HCT116 (cell line): ENCODE results near the gene OR5AP2. TPM values are rescaled to one million over a fixed set of nuclear protein-coding genes. Genes with fewer than 3 reads are reported as not detected.

Experiments used
- ATAC-seq: fragments of 200-7000 bp; cut with Tn5 transposase; 2 replicates; pipeline ENCODE4 v1.9.1; 2020; ENCODE audit warnings: mild to moderate bottlenecking, moderate library complexity
- BruUV-seq: library from RNA; stranded (reverse); fragments of 400-500 nt; replicated peaks from 2 replicates; lab custom pipeline; 2021; lab: Mats Ljungman, UMichigan
- CTCF ChIA-PET: fragments of 300-600 bp; sonication (Branson Sonifier 250); formaldehyde crosslinking; loops from one replicate; lab custom pipeline; 2021; ENCODE audit warnings: antibody characterized with exemption; lab: Charles Lee
- POLR2A ChIA-PET: fragments of 300-600, 350-600 bp; sonication (Branson Sonifier 250); formaldehyde crosslinking; loops from one replicate; lab custom pipeline; 2021; ENCODE audit warnings: antibody characterized with exemption; lab: Charles Lee
- RAD21 ChIA-PET, 2 experiments: fragments of 300-600 bp; sonication (Branson Sonifier 250); formaldehyde crosslinking; loops; one replicate each; lab custom pipeline; 2023; ENCODE audit warnings: low total read pairs in 2 of 2; ENCODE audit not compliant: uncharacterized antibody in 2 of 2, unreplicated experiment in 2 of 2, low non-redundant PET in 1 of 2; lab: Charles Lee
- DNase-seq: peaks from one replicate; pipeline ENCODE4 v3.0.0-alpha.2; 2010; ENCODE audit warnings: low read depth, low spot score
- H2AFZ ChIP-seq: fragments of 200-600 bp; shearing (Covaris generic), sonication (generic); 2 replicates; pipeline ENCODE4 v1.6.1; 2017; ENCODE audit warnings: low read depth, mixed run types, mixed read lengths, antibody characterized with exemption, low read length; ENCODE audit not compliant: poor library complexity, severe bottlenecking
- H3K27ac ChIP-seq: 2 replicates; pipeline ENCODE4 v1.5.1; 2012; ENCODE audit warnings: low read depth, low read length
- H3K27me3 ChIP-seq: fragments of 200-600 bp; sonication (generic); 2 replicates; pipeline ENCODE4 v1.6.1; 2016; ENCODE audit warnings: mixed run types, low read length, mixed read lengths; ENCODE audit not compliant: insufficient read depth
- H3K36me3 ChIP-seq, 2 experiments: fragments of 200-500 bp in 1 of 2; fragments of 200-600 bp in 1 of 2; sonication (Bioruptor generic) in 1 of 2; sonication (generic) in 1 of 2; 2 replicates each; pipeline versions ENCODE4 v1.5.1 to v1.6.1; 2014 to 2016; ENCODE audit warnings: low read length in 2 of 2, inconsistent platforms in 1 of 2, mixed read lengths in 1 of 2, mixed run types in 1 of 2; ENCODE audit not compliant: insufficient read depth in 2 of 2, control insufficient read depth in 1 of 2
- H3K4me1 ChIP-seq, 2 experiments: fragments of 200-600 bp in 1 of 2; sonication (generic) in 1 of 2; 2 replicates each; pipeline versions ENCODE4 v1.5.1 to v1.6.1; 2012 to 2017; ENCODE audit warnings: low read length in 2 of 2, inconsistent platforms in 1 of 2, mild to moderate bottlenecking in 1 of 2, mixed read lengths in 1 of 2, mixed run types in 1 of 2, moderate library complexity in 1 of 2; ENCODE audit not compliant: insufficient read depth in 2 of 2, control insufficient read depth in 1 of 2
- H3K4me2 ChIP-seq: fragments of 200-600 bp; sonication (generic); 2 replicates; pipeline ENCODE4 v1.6.1; 2017; ENCODE audit warnings: mixed run types, low read length, mixed read lengths
- H3K4me3 ChIP-seq, 2 experiments: fragments of 200-600 bp in 1 of 2; sonication (generic) in 1 of 2; replicated peaks in 1 of 2; 2 replicates each; pipeline ENCODE4 v1.5.1; 2011 to 2016; ENCODE audit warnings: low read length in 2 of 2, control low read depth in 1 of 2, low read depth in 1 of 2, mild to moderate bottlenecking in 1 of 2, mixed read lengths in 1 of 2, mixed run types in 1 of 2
- H3K79me2 ChIP-seq: fragments of 200-600 bp; sonication (generic); 2 replicates; pipeline ENCODE4 v1.6.1; 2017; ENCODE audit warnings: mild to moderate bottlenecking, mixed run types, low read length, moderate library complexity, mixed read lengths; ENCODE audit not compliant: insufficient read depth
- H3K9ac ChIP-seq: fragments of 200-600 bp; sonication (generic); 2 replicates; pipeline ENCODE4 v1.6.1; 2016; ENCODE audit warnings: low read length, mixed read lengths
- H3K9me2 ChIP-seq: fragments of 200-600 bp; sonication (generic), shearing (Covaris generic); 2 replicates; pipeline ENCODE4 v1.6.1; 2017; ENCODE audit warnings: mixed run types, mild to moderate bottlenecking, moderate library complexity; ENCODE audit not compliant: insufficient read depth
- H3K9me3 ChIP-seq, 2 experiments: fragments of 200-500 bp in 1 of 2; fragments of 200-600 bp in 1 of 2; sonication (Bioruptor generic) in 1 of 2; sonication (generic) in 1 of 2; 2 replicates each; pipeline ENCODE4 v1.6.1; 2014 to 2017; ENCODE audit warnings: low read length in 2 of 2, mixed read lengths in 2 of 2, inconsistent platforms in 1 of 2, low read depth in 1 of 2, mild to moderate bottlenecking in 1 of 2, mixed run types in 1 of 2, moderate library complexity in 1 of 2; ENCODE audit not compliant: control insufficient read depth in 1 of 2, insufficient read depth in 1 of 2
- H4K20me1 ChIP-seq: fragments of 200-600 bp; sonication (generic), shearing (Covaris generic); 2 replicates; pipeline ENCODE4 v1.6.1; 2017; ENCODE audit warnings: mixed run types, mild to moderate bottlenecking, moderate library complexity; ENCODE audit not compliant: insufficient read depth
- CTCF ChIP-seq, 3 experiments: fragments of 200-600 bp in 1 of 3; sonication (generic) in 1 of 3; IDR thresholded peaks in 2 of 3; conservative IDR thresholded peaks in 1 of 3; 2 replicates each; pipeline ENCODE4 v1.5.1; 2012 to 2017; ENCODE audit warnings: low read depth in 2 of 3, low read length in 2 of 3, antibody characterized with exemption in 1 of 3, borderline replicate concordance in 1 of 3, control low read depth in 1 of 3, mild to moderate bottlenecking in 1 of 3, mixed read lengths in 1 of 3, mixed run types in 1 of 3, moderate library complexity in 1 of 3; ENCODE audit not compliant: insufficient read depth in 1 of 3
- EGR1 ChIP-seq: IDR thresholded peaks from 2 replicates; pipeline ENCODE4 v1.6.1; 2012; ENCODE audit warnings: low read depth
- FOSL1 ChIP-seq: IDR thresholded peaks from 2 replicates; pipeline ENCODE4 v1.6.1; 2012; ENCODE audit warnings: low read depth
- JUND ChIP-seq: IDR thresholded peaks from 2 replicates; pipeline ENCODE4 v1.6.1; 2012
- MAX ChIP-seq: IDR thresholded peaks from 2 replicates; pipeline ENCODE4 v1.6.1; 2012
- POLR2A ChIP-seq: IDR thresholded peaks from 2 replicates; pipeline ENCODE4 v1.7.0; 2011; ENCODE audit warnings: borderline replicate concordance; ENCODE audit not compliant: insufficient read depth, insufficient read length; ENCODE audit errors: extremely low read depth
- RAD21 ChIP-seq: IDR thresholded peaks from 2 replicates; pipeline ENCODE4 v1.6.1; 2012; ENCODE audit warnings: low read depth, mild to moderate bottlenecking
- SIN3A ChIP-seq: IDR thresholded peaks from 2 replicates; pipeline ENCODE4 v1.6.1; 2012; ENCODE audit warnings: low read depth
- SP1 ChIP-seq: IDR thresholded peaks from 2 replicates; pipeline ENCODE4 v1.6.1; 2012; ENCODE audit warnings: low read depth
- YY1 ChIP-seq: IDR thresholded peaks from 2 replicates; pipeline ENCODE4 v1.6.1; 2011; ENCODE audit warnings: low read length, low read depth, moderate library complexity, mild to moderate bottlenecking; ENCODE audit not compliant: insufficient replicate concordance; ENCODE audit errors: extremely low read depth
- ZNF274 ChIP-seq: fragments of 200-500 bp; sonication (Bioruptor generic); IDR thresholded peaks from 2 replicates; pipeline ENCODE4 v1.6.1; 2014; ENCODE audit warnings: mild to moderate bottlenecking, low read depth, low read length, inconsistent platforms
- intact Hi-C: fragments of 100-400 bp; cut with micrococcal nuclease; formaldehyde crosslinking; loops from 2 replicates; pipeline ENCODE4 v1.10.0; 2022
- total RNA-seq: library from RNA; stranded (reverse); gene quantifications from one replicate; pipeline ENCODE4 v1.2.1, GENCODE V29; 2021; ENCODE audit not compliant: unreplicated experiment

OR5AP2 gene
- total RNA-seq, 1 experiment from 2014 or later = not detected

- BruUV-seq = no TSS peak
- Histone ChIP-seq H3K4me3 (no peak overlapping the region), H2AFZ (no peak overlapping the region)
- ChIA-PET RAD21 (no interaction called here), CTCF (no interaction called here)
- intact Hi-C loops = no loop called here
- TF ChIP-seq ZNF274 = no peak
- TF ChIP-seq FOSL1 = no peak
- no peak for TF ChIP-seq SIN3A
- TF ChIP-seq RAD21 = no peak
- no peak for TF ChIP-seq MAX
- no peak for TF ChIP-seq SP1
- TF ChIP-seq, all 23 proteins: peak for 0
- Histone ChIP-seq H4K20me1 (no peaks in the 10 kb centered on the region), H3K36me3 (no peaks in the 10 kb centered on the region), H3K27ac (no peak overlapping the region), H3K4me2 (no peak overlapping the region), H3K9me3 (peaks cover 0 to 18% of the 10 kb centered on the region in 2 experiments; a peak in 2 of 4 replicates), H3K79me2 (no peaks in the 10 kb centered on the region), H3K27me3 (no peaks in the 10 kb centered on the region), H3K9ac (no peak overlapping the region), H3K9me2 (no peaks in the 10 kb centered on the region), H3K4me1 (no peaks in the 10 kb centered on the region)
- POLR2A ChIA-PET = no interaction called here
- ATAC-seq (no peak), DNase-seq (no peak)
Observed at GRCh38 chr11:56625946-56626345, 16.3 kb downstream of the OR5AP2 start.

GRCh38 chr11:56624661-56625110 lies 17.6 kb downstream of the OR5AP2 start:
- no peaks in the 10 kb centered on the region for H4K20me1 ChIP-seq
- no peaks in the 10 kb centered on the region for H3K27me3 ChIP-seq
- H3K9me2 ChIP-seq = no peaks in the 10 kb centered on the region
- no peak overlapping the region for H2AFZ ChIP-seq
- no peak for DNase-seq
- ChIA-PET CTCF (no interaction called here), RAD21 (no interaction called here), POLR2A (no interaction called here)
- no peak overlapping the region for H3K9ac ChIP-seq
- H3K9me3 ChIP-seq = peaks cover 0 to 11% of the 10 kb centered on the region in 2 experiments; a peak in 2 of 4 replicates
- H3K4me3 ChIP-seq = no peak overlapping the region
- no peak overlapping the region for H3K27ac ChIP-seq
- ATAC-seq = no peak
- BruUV-seq = no TSS peak
- no peaks in the 10 kb centered on the region for H3K4me1 ChIP-seq
- no peaks in the 10 kb centered on the region for H3K79me2 ChIP-seq
- H3K4me2 ChIP-seq = no peak overlapping the region
- TF ChIP-seq POLR2A (no peak), JUND (no peak), YY1 (no peak), EGR1 (no peak), CTCF (IDR thresholded peaks at IDR 0.05 in 2 of 3, conservative IDR thresholded peaks at IDR 0.05 in 1 of 3; ENCODE audit: borderline replicate concordance in 1 of 3, insufficient read depth in 1 of 3, low read depth in 2 of 3, low read length in 2 of 3) (peak in 1 of 3 experiments; percentile 22; a peak in 1 of 6 replicates)
- intact Hi-C loops = no loop called here
- H3K36me3 ChIP-seq = no peaks in the 10 kb centered on the region
